GM10847 (cell line): ENCODE data around the gene C11orf52.

ENCODE experiments used
- POLR2A ChIP-seq: IDR thresholded peaks from 2 replicates; pipeline ENCODE4 v1.6.1; 2011; ENCODE audit not compliant: insufficient read length; ENCODE audit errors: extremely low read depth

C11orf52 gene

GRCh38 chr11:111945198-111945597, 26.5 kb downstream of the C11orf52 start:
- no peak for TF ChIP-seq POLR2A

- no peak for TF ChIP-seq POLR2A
Observed at GRCh38 chr11:111946499-111946898, 27.8 kb downstream of the C11orf52 start.

- TF ChIP-seq POLR2A: no peak
Observed at GRCh38 chr11:111947143-111947542, 28.4 kb downstream of the C11orf52 start.

- TF ChIP-seq POLR2A: no peak
Observed at GRCh38 chr11:111949519-111950426, 31.1 kb downstream of the C11orf52 start.

GRCh38 chr11:111951565-111951964, 32.9 kb downstream of the C11orf52 start:
- no peak for TF ChIP-seq POLR2A

- TF ChIP-seq POLR2A: no peak
Observed at GRCh38 chr11:111954154-111954553, 35.4 kb downstream of the C11orf52 start.

- TF ChIP-seq POLR2A: no peak
Observed at GRCh38 chr11:111957663-111958444, 39.1 kb downstream of the C11orf52 start.

- TF ChIP-seq POLR2A: no peak
Observed at GRCh38 chr11:111960916-111961315, 42.2 kb downstream of the C11orf52 start.

- TF ChIP-seq POLR2A: no peak
Observed at GRCh38 chr11:111961389-111962300, 42.9 kb downstream of the C11orf52 start.

- TF ChIP-seq POLR2A: no peak
Observed at GRCh38 chr11:111963931-111964340, 45.2 kb downstream of the C11orf52 start.

- no peak for TF ChIP-seq POLR2A
Observed at GRCh38 chr11:111966678-111967077, 48.0 kb downstream of the C11orf52 start.

GRCh38 chr11:111967649-111968048, 48.9 kb downstream of the C11orf52 start:
- no peak for TF ChIP-seq POLR2A

GRCh38 chr11:111969344-111969743, 50.6 kb downstream of the C11orf52 start:
- no peak for TF ChIP-seq POLR2A

- no peak for TF ChIP-seq POLR2A
Observed at GRCh38 chr11:111974446-111974845, 55.7 kb downstream of the C11orf52 start.

- TF ChIP-seq POLR2A: no peak
Observed at GRCh38 chr11:111975076-111975806, 56.5 kb downstream of the C11orf52 start.
